HL-60 (cell line): ENCODE data around the gene NPHP4.

ENCODE experiments used
- GABPA ChIP-seq: IDR thresholded peaks from 2 replicates; pipeline ENCODE4 v1.6.1; 2012; ENCODE audit warnings: low read depth
- POLR2AphosphoS5 ChIP-seq: IDR thresholded peaks from 2 replicates; pipeline ENCODE4 v1.6.1; 2012; ENCODE audit warnings: low read depth
- REST ChIP-seq: IDR thresholded peaks from 2 replicates; pipeline ENCODE4 v1.6.1; 2012; ENCODE audit warnings: low read depth; ENCODE audit not compliant: insufficient replicate concordance
- SPI1 ChIP-seq: IDR thresholded peaks from 2 replicates; pipeline ENCODE4 v1.6.1; 2012; ENCODE audit warnings: low read depth, mild to moderate bottlenecking, borderline replicate concordance
- TF ChIP-seq, protein P1 (sequence below): IDR thresholded peaks from one replicate; pipeline ENCODE4 v1.5.1; 2011; ENCODE audit warnings: low read length, control low read depth, inconsistent platforms; ENCODE audit not compliant: insufficient read depth

- TF ChIP-seq, protein P1, sequence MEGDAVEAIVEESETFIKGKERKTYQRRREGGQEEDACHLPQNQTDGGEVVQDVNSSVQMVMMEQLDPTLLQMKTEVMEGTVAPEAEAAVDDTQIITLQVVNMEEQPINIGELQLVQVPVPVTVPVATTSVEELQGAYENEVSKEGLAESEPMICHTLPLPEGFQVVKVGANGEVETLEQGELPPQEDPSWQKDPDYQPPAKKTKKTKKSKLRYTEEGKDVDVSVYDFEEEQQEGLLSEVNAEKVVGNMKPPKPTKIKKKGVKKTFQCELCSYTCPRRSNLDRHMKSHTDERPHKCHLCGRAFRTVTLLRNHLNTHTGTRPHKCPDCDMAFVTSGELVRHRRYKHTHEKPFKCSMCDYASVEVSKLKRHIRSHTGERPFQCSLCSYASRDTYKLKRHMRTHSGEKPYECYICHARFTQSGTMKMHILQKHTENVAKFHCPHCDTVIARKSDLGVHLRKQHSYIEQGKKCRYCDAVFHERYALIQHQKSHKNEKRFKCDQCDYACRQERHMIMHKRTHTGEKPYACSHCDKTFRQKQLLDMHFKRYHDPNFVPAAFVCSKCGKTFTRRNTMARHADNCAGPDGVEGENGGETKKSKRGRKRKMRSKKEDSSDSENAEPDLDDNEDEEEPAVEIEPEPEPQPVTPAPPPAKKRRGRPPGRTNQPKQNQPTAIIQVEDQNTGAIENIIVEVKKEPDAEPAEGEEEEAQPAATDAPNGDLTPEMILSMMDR: no peak
- TF ChIP-seq GABPA (no peak), POLR2AphosphoS5 (no peak), REST (no peak), SPI1 (no peak)
Observed at GRCh38 chr1:5966543-5967205, 25.6 kb downstream of the NPHP4 start.
